ENCODE data around the gene PHF10.

GRCh38 chr6:169678342-169678741 lies 46.0 kb downstream of the PHF10 start:
- TF ChIP-seq, protein P1, sequence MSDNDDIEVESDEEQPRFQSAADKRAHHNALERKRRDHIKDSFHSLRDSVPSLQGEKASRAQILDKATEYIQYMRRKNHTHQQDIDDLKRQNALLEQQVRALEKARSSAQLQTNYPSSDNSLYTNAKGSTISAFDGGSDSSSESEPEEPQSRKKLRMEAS (IDR thresholded peaks at IDR 0.05; ENCODE audit: low read depth, low read length): no peak
- no peak for TF ChIP-seq CTCF (IDR thresholded peaks at IDR 0.05; ENCODE audit: low read depth, low read length)
- no peak for TF ChIP-seq POLR2A (IDR thresholded peaks at IDR 0.05; ENCODE audit: extremely low read depth, insufficient read length)
- TF ChIP-seq MYC (IDR thresholded peaks at IDR 0.05; ENCODE audit: low read depth, low read length): no peak
